ENCODE results near the gene GALNTL6.

DNA sequence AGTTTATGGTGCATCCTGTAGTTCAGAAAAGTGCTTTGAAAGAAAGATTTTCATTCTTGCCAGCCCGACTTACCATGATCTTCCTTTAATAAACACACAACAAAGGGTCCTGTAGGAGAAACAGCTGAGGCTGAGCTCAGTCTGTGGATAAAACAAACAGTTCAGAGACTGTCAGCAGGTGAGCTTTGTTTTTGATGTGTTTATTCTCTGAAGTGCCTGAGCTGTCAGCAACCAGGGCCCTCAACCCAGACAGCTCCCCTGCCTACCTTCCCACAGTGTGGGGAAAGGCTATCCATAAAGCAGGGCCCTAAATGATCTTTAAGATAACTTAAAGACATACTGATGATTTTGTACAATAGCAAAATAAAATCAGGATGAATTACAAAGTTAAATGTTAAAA lies 896.2 kb downstream of the GALNTL6 start:
- TF ChIP-seq NFXL1 (CRISPR knock-in tag; IDR thresholded peaks at IDR 0.05) (no peak), HSF4 (CRISPR knock-in tag; IDR thresholded peaks at IDR 0.05; ENCODE audit: borderline replicate concordance) (no peak), BHLHE40 (IDR thresholded peaks at IDR 0.05; ENCODE audit: low read length) (no peak), UBTF (IDR thresholded peaks at IDR 0.05; ENCODE audit: borderline replicate concordance in 1 of 2, low read depth in 2 of 2, low read length in 2 of 2) (no peak), NFYB (IDR thresholded peaks at IDR 0.05; ENCODE audit: extremely low read depth, insufficient read length) (no peak), POLR2A (conservative IDR thresholded peaks at IDR 0.05) (no peak), ZNF780A (CRISPR knock-in tag; IDR thresholded peaks at IDR 0.05) (no peak), PHF8 (IDR thresholded peaks at IDR 0.05; ENCODE audit: borderline replicate concordance, low read length) (no peak), CREM (IDR thresholded peaks at IDR 0.05; ENCODE audit: low read depth) (no peak), EZH2 (IDR thresholded peaks at IDR 0.05; ENCODE audit: borderline replicate concordance, low read depth, low read length) (no peak)
- TF ChIP-seq, protein P1, sequence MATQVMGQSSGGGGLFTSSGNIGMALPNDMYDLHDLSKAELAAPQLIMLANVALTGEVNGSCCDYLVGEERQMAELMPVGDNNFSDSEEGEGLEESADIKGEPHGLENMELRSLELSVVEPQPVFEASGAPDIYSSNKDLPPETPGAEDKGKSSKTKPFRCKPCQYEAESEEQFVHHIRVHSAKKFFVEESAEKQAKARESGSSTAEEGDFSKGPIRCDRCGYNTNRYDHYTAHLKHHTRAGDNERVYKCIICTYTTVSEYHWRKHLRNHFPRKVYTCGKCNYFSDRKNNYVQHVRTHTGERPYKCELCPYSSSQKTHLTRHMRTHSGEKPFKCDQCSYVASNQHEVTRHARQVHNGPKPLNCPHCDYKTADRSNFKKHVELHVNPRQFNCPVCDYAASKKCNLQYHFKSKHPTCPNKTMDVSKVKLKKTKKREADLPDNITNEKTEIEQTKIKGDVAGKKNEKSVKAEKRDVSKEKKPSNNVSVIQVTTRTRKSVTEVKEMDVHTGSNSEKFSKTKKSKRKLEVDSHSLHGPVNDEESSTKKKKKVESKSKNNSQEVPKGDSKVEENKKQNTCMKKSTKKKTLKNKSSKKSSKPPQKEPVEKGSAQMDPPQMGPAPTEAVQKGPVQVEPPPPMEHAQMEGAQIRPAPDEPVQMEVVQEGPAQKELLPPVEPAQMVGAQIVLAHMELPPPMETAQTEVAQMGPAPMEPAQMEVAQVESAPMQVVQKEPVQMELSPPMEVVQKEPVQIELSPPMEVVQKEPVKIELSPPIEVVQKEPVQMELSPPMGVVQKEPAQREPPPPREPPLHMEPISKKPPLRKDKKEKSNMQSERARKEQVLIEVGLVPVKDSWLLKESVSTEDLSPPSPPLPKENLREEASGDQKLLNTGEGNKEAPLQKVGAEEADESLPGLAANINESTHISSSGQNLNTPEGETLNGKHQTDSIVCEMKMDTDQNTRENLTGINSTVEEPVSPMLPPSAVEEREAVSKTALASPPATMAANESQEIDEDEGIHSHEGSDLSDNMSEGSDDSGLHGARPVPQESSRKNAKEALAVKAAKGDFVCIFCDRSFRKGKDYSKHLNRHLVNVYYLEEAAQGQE (IDR thresholded peaks at IDR 0.05; ENCODE audit: borderline replicate concordance), result no peak
- TF ChIP-seq, protein P1 (CRISPR knock-in tag; IDR thresholded peaks at IDR 0.05; ENCODE audit: low read depth), result no peak

Measured in K562 (cell line).